ENCODE data around the gene EFL1. TPM values are rescaled to one million over a fixed set of nuclear protein-coding genes. Genes with fewer than 3 reads are reported as not detected.
"Not testable (repeated sequence)": the region's sequence is repeated elsewhere in the genome, so short reads cannot be mapped to it uniquely, and the experiment has no call there.

EFL1 gene
- total and polyA plus RNA-seq, 2 donors from 2014 or later = 9.2 to 16.6 TPM

- Histone ChIP-seq H3K9me3 (ENCODE audit: control insufficient read depth in 2 of 3, insufficient read depth in 1 of 3, low read length in 3 of 3) (no peaks in the 10 kb centered on the region), H3K27ac (ENCODE audit: low read depth in 2 of 2, low read length in 2 of 2) (no peak overlapping the region), H3K4me3 (ENCODE audit: low read length in 3 of 3) (no peak overlapping the region), H3K4me1 (ENCODE audit: control insufficient read depth in 2 of 3, insufficient read depth in 2 of 3, low read depth in 1 of 3, low read length in 3 of 3) (no peaks in the 10 kb centered on the region), H3K27me3 (ENCODE audit: control insufficient read depth, insufficient read depth, low read length) (no peaks in the 10 kb centered on the region), H3K9ac (ENCODE audit: low read length in 3 of 3) (no peak overlapping the region), H3K36me3 (ENCODE audit: control insufficient read depth in 2 of 3, insufficient read depth in 3 of 3, low read length in 3 of 3) (no peaks in the 10 kb centered on the region)
- DNase-seq (peak in 4 of 5 donors; percentile 78 to 93 (median 86)), FAIRE-seq (no peak)
- intact Hi-C loops (cut with DNase I) = no loop called here
- TF ChIP-seq, protein P1, sequence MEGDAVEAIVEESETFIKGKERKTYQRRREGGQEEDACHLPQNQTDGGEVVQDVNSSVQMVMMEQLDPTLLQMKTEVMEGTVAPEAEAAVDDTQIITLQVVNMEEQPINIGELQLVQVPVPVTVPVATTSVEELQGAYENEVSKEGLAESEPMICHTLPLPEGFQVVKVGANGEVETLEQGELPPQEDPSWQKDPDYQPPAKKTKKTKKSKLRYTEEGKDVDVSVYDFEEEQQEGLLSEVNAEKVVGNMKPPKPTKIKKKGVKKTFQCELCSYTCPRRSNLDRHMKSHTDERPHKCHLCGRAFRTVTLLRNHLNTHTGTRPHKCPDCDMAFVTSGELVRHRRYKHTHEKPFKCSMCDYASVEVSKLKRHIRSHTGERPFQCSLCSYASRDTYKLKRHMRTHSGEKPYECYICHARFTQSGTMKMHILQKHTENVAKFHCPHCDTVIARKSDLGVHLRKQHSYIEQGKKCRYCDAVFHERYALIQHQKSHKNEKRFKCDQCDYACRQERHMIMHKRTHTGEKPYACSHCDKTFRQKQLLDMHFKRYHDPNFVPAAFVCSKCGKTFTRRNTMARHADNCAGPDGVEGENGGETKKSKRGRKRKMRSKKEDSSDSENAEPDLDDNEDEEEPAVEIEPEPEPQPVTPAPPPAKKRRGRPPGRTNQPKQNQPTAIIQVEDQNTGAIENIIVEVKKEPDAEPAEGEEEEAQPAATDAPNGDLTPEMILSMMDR (IDR thresholded peaks at IDR 0.05; ENCODE audit: borderline replicate concordance, extremely low read depth, insufficient read depth) = peak; percentile 79
Measured at GRCh38 chr15:82197733-82198594, 64.6 kb downstream of the EFL1 start.

- Histone ChIP-seq H3K4me1 (ENCODE audit: control insufficient read depth in 2 of 3, insufficient read depth in 2 of 3, low read depth in 1 of 3, low read length in 3 of 3) (no peaks in the 10 kb centered on the region), H3K4me3 (ENCODE audit: low read length in 3 of 3) (no peak overlapping the region), H3K36me3 (ENCODE audit: control insufficient read depth in 2 of 3, insufficient read depth in 3 of 3, low read length in 3 of 3) (no peaks in the 10 kb centered on the region), H3K9me3 (ENCODE audit: control insufficient read depth in 2 of 3, insufficient read depth in 1 of 3, low read length in 3 of 3) (no peaks in the 10 kb centered on the region), H3K27me3 (ENCODE audit: control insufficient read depth, insufficient read depth, low read length) (no peaks in the 10 kb centered on the region), H3K27ac (ENCODE audit: low read depth in 2 of 2, low read length in 2 of 2) (no peak overlapping the region), H3K9ac (ENCODE audit: low read length in 3 of 3) (no peak overlapping the region)
- DNase-seq (no peak), FAIRE-seq (no peak)
- intact Hi-C loops (cut with DNase I) = no loop called here
- TF ChIP-seq, protein P1 (IDR thresholded peaks at IDR 0.05; ENCODE audit: borderline replicate concordance, extremely low read depth, insufficient read depth) = no peak
Measured at GRCh38 chr15:82196353-82196752, 66.2 kb downstream of the EFL1 start.

DNA sequence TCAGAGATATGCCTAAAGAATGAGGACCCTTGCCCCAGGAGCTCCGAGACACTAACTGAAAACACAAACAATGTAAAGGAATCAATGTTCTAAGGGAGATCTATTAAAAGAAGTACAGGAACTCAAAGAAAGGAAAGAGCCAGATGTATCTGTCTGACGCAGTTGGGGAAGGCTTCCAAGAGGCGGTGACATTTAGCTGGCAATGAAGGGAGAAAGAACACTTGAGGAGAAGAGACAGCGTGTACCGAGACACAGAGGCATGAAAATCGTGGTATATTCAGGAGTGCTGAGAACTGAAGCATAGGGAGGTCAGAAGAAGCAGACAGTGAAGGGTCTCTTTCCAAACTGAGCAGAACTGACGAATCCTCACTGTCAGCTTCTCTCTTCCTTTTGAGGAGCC lies 66.7 kb downstream of the EFL1 start:
- H3K4me3 ChIP-seq (ENCODE audit: low read length in 3 of 3); H3K9ac ChIP-seq (ENCODE audit: low read length in 3 of 3); H3K27ac ChIP-seq (ENCODE audit: low read depth in 2 of 2, low read length in 2 of 2); H3K9me3 ChIP-seq (ENCODE audit: control insufficient read depth in 2 of 3, insufficient read depth in 1 of 3, low read length in 3 of 3); FAIRE-seq; H3K27me3 ChIP-seq (ENCODE audit: control insufficient read depth, insufficient read depth, low read length); intact Hi-C loops (cut with DNase I); H3K36me3 ChIP-seq (ENCODE audit: control insufficient read depth in 2 of 3, insufficient read depth in 3 of 3, low read length in 3 of 3); DNase-seq; H3K4me1 ChIP-seq (ENCODE audit: control insufficient read depth in 2 of 3, insufficient read depth in 2 of 3, low read depth in 1 of 3, low read length in 3 of 3): not testable (repeated sequence)

GRCh38 chr15:82194488-82194887 lies 68.0 kb downstream of the EFL1 start:
- DNase-seq; H3K27me3 ChIP-seq (ENCODE audit: control insufficient read depth, insufficient read depth, low read length); H3K4me3 ChIP-seq (ENCODE audit: low read length in 3 of 3); H3K36me3 ChIP-seq (ENCODE audit: control insufficient read depth in 2 of 3, insufficient read depth in 3 of 3, low read length in 3 of 3); H3K27ac ChIP-seq (ENCODE audit: low read depth in 2 of 2, low read length in 2 of 2); FAIRE-seq; intact Hi-C loops (cut with DNase I); H3K9ac ChIP-seq (ENCODE audit: low read length in 3 of 3); H3K4me1 ChIP-seq (ENCODE audit: control insufficient read depth in 2 of 3, insufficient read depth in 2 of 3, low read depth in 1 of 3, low read length in 3 of 3); H3K9me3 ChIP-seq (ENCODE audit: control insufficient read depth in 2 of 3, insufficient read depth in 1 of 3, low read length in 3 of 3): not testable (repeated sequence)

DNA sequence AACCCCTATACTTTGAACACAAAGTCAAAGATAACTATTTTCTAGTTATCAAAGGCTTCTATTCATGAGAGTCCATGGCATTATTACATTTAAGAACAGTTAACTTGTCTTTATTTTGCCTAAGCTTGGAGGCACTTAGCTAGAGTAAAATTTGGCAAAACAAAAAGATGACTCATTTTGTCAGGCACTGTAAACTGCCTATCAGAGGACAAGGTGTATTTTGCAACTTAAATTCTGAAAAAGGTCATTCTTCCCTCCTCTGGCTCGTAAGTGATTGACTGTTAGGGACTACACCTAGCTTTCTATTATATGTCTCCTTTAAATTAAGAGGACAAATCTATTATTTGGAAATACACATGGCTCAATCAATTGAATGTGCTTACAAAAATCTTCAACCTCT lies 69.1 kb downstream of the EFL1 start:
- H3K36me3 ChIP-seq (ENCODE audit: control insufficient read depth in 2 of 3, insufficient read depth in 3 of 3, low read length in 3 of 3); H3K4me3 ChIP-seq (ENCODE audit: low read length in 3 of 3); DNase-seq; FAIRE-seq; H3K9ac ChIP-seq (ENCODE audit: low read length in 3 of 3); H3K27me3 ChIP-seq (ENCODE audit: control insufficient read depth, insufficient read depth, low read length); H3K4me1 ChIP-seq (ENCODE audit: control insufficient read depth in 2 of 3, insufficient read depth in 2 of 3, low read depth in 1 of 3, low read length in 3 of 3); H3K9me3 ChIP-seq (ENCODE audit: control insufficient read depth in 2 of 3, insufficient read depth in 1 of 3, low read length in 3 of 3); H3K27ac ChIP-seq (ENCODE audit: low read depth in 2 of 2, low read length in 2 of 2); intact Hi-C loops (cut with DNase I): not testable (repeated sequence)

DNA sequence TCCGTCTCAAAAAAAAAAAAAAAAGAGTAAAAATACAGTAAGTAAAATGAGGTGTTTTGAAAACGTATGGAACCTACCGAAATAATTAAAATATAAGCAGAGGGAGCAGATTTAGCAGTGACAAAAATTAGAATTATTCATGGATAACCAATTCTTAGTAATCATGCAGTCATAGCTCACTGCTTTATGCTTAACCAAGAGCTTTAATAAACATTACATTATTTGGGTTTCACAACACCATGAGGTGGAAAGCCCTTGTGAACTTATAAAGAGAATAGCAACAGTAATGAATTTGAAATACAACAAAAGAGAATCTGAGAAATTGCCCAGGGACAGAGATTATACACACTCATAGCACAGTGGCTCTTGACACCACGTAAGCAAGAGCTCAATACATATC lies 70.1 kb downstream of the EFL1 start:
- intact Hi-C loops (cut with DNase I); H3K27me3 ChIP-seq (ENCODE audit: control insufficient read depth, insufficient read depth, low read length); FAIRE-seq; H3K27ac ChIP-seq (ENCODE audit: low read depth in 2 of 2, low read length in 2 of 2); H3K9me3 ChIP-seq (ENCODE audit: control insufficient read depth in 2 of 3, insufficient read depth in 1 of 3, low read length in 3 of 3); H3K4me1 ChIP-seq (ENCODE audit: control insufficient read depth in 2 of 3, insufficient read depth in 2 of 3, low read depth in 1 of 3, low read length in 3 of 3); DNase-seq; H3K9ac ChIP-seq (ENCODE audit: low read length in 3 of 3); H3K4me3 ChIP-seq (ENCODE audit: low read length in 3 of 3); H3K36me3 ChIP-seq (ENCODE audit: control insufficient read depth in 2 of 3, insufficient read depth in 3 of 3, low read length in 3 of 3): not testable (repeated sequence)

Measured in kidney (tissue), 14 donors.